NCI-H345 treated with DMSO at 0.1 percent for 48 hours (cell line): ENCODE data around the gene MKRN2.
A peak's percentile ranks its signal among the peaks of the same experiment; 100 is the strongest.
"Not testable (repeated sequence)": the region's sequence is repeated elsewhere in the genome, so short reads cannot be mapped to it uniquely, and the experiment has no call there.

Source experiments
- DNase-seq: peaks from one replicate; lab custom pipeline; 2025; ENCODE audit not compliant: unreplicated experiment; lab: John Stamatoyannopoulos, UW

MKRN2 gene

DNA sequence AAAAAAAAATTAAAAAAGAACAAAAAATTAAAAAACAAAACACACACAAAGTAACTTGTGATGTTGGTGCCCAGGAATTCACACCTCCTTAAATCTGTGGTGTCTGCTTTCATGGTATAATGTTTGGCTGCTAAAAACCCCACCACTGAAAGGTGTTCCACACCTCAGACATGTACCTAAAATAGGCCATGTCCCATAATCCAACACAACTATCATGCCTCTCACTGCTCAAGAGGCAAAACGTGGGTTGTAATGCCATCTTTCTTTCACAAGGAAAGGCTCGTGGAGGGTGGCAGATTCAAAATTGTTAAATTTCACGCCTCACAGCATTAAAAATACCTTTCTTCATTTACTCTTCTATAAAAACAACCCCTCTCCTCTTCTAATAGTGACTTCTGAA lies 29.5 kb downstream of the MKRN2 start:
- no peak for DNase-seq

DNA sequence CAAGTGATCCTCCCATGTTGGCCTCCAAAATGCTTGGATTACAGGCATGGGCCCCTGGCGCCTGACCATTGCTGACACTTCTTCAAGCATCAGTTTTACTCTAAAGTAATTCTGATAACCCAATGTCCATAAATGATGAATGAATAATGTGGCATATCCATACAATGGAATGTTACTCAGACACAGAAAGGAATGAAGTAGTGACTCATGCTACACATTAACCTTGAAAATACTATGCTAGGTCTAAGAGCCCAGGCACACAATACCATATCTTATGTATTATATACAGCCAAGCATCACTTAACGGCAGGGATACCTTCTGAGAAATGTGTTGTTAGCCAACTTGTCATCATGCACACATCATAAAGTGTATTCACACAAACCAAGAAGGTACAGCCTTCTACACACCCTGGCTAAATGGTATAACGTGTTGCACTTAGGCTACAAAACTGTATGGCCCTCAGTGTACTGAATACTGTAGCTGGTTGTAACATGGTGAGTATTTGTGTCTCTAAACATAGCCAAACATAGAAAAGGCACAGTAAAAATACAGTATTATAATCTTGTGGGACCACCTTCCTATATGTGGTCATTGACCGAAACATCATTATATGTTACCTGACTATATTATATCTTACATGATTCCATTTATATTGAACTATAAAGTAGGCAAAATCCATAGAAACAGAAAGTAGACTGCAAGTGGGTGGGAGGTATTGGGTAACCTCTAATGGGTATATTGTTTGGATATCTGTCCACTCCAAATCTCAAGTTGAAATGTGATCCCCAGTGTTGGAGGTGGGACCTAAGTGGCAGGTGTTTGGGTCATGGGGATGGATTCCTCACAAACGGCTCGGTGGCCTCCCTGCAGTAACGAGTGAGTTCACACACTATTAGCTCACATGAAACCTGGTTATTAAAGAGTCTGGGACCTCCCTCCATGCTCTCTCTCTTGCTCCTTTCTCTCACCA lies 31.4 kb downstream of the MKRN2 start:
- peak; percentile 37 for DNase-seq

DNA sequence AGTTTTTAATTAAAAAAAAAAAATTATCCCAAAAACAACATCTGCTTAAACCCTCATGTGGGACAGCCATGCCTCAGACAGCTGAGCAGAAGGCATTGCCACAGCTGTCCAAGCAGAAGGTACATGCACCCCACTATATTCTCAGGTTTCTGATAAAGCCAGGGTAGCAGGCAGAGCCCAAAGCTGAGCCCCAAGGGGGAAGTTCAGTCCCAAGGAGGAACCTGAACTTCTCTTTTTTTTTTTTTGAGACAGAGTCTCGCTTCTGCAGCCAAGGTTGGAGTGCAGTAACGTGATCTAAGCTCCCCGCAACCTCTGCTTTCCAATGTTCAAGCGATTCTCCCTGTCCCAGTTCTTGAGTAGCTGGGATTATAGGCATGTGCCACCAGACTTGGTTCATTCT lies 33.2 kb downstream of the MKRN2 start:
- DNase-seq, result no peak

DNA sequence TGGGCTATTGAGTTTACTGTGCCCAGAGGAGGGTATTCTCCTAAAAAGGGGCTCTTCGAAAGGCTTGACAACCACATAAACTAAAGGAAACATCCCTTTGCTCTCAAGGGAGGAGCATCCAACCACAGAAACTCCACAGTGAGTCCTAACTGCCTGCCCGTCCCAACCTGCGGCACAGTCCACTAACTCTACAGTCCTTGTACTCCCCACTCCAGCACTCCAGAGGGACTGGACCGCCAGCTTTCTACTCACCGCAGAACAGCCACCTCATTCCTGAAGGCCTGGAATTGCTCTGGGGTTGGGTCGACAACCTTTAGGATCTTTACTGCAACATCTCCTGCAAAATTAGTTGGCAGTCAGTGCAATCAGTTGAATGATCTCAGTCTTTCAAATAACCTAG lies 34.6 kb downstream of the MKRN2 start:
- no peak for DNase-seq

DNA sequence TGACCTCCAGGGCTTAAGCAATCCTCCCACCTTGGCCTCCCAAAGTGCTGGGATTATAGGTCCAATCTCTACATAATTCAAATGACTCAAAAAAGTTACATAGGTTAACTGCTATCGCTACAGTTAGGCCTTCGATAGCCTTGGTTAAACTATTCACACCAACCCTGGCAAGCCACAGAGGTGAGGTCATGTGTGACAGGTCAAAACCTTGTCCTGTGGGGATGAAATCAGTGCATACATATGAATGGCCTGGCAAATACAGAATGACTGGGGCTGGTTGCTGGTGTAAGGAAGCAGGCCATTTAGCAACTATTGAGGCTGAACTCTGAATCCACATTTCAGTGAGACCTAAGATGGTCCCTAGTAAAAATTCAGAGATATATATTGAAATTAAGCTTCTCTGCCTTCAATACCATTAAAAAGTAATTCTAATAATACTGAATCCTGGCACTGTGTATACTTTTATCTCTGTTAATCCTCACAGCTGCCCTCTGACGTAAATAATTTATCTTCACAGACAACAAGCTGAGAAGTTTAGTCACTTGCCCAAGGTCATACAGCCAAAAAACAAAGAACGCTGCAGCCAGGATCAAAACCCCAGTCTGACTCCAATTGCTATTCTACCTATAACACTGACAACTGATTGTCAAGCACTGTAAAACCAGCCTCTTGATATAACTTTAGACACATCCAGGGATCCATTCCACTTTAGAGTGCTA lies 35.3 kb downstream of the MKRN2 start:
- DNase-seq, result no peak

DNA sequence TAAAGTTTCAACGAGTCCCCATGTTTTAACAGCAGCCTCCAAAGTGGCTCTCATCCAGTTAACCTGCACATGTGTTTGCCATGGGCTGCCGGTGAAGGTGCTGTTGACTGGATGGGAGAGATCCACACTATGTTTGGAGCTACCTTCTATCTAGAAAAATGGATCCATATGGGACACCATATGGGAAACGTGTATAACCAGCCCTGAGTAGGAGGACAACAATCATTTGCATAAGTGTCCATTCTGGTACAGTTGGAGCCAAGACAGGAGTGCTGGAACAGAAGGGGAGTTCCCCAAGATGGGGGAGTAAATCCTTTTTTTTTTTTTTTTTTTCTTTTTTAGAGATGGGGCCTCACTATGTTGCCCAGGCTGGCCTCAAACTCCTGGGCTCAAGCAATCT lies 36.6 kb downstream of the MKRN2 start:
- no peak for DNase-seq

DNA sequence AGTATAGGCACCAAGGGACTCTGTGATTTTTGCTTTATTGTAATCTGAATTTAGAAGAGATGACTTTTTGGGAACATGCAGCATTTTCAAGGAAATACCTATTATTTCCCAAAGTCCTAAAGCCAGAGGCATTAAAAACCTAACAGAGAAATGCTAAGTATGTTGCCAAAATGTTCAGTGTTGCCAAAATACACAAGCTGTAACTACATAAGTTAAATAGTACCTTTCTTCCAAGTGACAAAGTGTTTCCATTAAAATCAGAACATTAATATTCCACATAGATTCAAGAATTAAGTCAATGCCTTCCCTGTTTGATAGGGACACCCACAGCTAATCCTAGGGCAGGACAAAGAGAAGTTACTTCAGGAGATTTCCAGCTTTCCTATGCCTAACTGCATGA lies 42.0 kb downstream of the MKRN2 start:
- DNase-seq, result no peak

DNA sequence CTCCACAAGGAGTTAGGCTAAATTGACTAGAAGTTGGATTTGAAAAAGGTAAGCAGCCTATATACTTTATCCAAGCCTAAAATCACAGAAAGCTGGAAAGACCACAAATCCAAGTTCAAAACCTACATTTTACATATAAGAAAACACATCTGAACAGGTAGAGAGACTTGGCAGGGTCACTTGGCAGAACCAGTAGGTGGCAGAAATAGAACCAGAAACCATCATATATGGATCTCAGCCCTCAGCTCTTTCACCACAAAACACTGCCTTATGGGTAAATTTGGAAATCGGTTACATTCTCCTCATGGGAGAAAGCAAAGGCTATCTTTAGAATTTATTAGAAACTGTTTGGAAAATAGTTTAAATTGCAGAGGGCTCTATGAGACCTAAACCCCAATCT lies 44.2 kb downstream of the MKRN2 start:
- no peak for DNase-seq

DNA sequence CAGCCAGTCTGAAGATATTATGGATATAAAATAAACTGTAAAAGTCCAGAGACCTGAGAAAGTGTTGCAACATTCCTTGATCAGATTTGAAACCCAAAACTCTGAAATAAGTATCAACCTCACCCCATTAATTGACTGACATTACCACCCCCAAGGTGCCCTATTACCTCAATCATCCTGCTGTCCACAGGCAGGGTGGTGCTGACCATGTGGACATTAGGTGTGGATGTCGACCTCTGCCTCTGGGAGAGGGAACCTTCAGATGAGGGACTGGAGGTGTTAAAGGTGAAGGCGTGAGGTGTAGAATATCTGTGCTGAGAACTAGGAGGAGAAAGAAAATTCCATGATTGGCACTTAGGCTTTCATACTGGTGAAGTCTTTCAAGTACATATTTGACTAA lies 47.1 kb downstream of the MKRN2 start:
- DNase-seq, result no peak

DNA sequence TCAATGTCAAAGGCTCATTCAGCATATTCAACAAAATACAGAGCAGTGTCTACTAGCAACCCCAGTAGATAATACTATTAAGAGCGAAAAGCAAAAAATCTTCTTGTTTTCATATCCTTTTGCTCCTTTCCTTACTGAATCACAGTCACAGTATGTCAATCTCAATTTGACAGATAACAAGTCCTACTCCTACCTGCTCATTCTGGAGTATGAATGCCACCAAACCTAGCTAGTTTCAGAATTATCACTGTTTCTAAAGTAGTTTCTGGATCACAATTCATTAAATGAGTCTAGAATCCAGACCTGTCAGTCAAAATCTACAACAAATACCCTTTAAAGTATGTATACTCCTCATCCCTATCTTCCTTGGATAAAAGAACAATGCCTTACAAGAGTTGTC lies 51.5 kb downstream of the MKRN2 start:
- no peak for DNase-seq

DNA sequence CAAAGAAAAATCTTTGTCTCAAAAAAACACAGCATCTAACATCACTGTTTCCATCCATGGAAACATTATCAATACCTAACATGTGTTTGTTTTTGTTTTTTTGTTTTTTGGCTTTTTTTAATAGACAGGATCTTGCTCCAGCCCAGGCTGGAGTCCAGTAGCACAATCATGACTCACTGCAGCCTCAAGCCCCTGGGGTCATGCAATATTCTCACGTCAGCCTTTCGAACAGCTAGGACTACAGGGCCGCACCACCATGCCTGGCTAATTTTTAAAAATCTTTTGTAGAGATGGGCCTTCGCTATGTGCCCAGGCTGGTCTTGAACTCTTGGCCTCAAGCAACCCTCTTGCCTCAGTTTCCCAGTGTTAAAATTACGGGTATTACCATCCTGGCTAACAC lies 54.2 kb downstream of the MKRN2 start:
- DNase-seq, result no peak

DNA sequence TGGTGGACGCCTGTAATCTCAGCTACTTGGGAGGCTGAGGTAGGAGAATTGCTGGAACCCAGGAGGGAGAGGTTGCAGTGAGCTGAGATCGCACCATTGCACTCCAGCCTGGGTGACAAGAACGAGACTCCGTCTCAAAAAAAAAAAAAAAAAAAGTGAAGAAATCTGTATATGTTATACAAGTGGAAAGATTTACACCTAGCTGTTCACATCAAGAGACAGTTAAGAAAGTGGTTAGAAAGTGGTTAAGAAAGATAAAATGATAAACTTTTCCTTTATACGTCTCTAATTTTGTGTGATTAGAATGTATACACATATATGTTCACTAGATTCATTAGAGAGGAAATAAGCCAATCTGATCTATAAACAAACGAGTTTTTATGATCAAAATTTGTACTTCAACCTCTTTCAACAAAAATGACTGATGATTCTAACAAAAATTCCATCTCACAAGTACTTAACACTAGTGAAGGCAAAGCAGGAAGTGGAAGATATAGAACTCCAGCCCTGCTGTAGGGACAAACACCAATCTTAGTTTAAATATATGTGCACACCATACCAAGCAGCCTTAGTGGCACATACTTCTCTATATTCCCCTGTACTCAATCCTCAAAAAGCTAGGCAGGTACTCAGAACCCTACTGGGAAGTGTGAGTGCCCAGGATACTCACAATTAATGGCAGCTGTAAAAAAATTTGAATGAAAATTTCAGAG lies 55.8 kb downstream of the MKRN2 start:
- no peak for DNase-seq

DNA sequence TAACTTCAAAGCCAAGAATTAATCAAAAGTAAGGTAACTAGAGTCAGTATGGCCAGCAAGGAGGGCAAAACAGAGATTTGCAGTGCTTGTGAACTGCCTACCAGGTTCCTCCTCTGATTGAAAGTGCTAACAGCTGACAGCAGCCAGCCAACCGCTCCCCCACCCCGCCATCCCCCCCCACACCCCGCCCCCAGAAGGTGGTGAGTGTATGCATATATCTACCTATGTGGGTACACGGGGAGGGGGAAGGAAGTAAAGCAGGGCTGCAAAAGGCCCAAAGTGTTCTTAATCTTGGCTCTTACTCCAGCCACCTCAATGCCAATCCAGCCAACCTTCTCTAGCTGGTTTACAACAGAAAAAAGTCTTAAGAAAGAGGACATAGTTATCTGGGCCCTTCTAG lies 56.4 kb downstream of the MKRN2 start:
- DNase-seq, result no peak

DNA sequence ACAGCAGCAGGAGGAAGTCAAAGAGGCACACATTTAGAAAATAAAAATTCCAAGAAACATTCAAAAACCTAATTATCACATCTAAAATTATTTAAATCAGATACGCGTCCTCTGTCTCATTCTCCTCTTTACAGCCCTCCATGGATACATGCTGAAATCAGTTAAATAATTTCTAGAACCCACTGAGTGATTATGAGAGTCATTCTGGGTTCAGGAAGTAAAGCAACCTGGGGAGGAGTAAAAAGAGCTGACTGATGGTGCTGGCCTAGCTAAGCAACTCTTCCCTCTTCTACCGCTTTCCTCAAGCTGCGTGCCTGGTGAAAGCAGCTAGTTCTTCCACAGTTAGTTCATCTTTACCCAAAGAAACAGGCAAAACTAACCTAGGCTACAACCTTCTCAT lies 58.4 kb downstream of the MKRN2 start:
- DNase-seq, result no peak

DNA sequence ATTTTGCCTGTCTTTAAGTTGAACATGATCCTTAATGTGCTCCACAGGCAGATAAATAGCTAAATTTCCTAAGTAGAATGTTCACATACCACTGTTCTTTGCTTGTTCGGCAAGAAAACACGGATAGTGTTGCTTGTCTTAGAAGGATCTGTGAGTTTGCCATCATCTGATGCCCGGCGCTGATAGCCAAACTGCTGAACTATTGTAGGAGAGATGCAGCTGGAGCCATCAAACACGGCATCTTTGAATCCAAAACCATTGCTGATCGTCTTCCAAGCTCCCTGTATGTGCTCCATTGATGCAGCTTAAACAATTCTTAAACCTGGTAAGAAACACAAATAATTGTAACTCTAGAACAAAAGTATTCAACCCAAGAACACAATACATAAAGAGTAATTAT lies 61.5 kb downstream of the MKRN2 start:
- DNase-seq, result no peak

DNA sequence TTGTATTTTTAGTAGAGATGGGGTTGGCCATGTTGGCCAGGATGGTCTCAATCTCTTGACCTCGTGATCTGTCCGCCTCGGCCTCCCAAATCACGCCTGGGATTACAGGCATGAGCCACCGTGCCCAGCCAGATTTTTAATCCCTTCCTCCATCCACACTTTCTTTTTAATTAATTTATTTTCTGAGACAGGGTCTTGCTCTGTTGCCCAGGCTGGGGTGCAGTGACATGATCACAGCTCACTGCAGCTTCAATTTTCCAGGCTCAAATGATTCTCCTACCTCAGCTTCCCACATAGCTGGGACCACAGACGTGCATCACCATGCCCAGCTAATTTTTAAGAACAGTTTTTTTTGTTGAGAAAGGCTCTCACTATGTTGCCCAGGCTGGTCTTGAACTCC lies 63.4 kb downstream of the MKRN2 start:
- DNase-seq, result no peak

DNA sequence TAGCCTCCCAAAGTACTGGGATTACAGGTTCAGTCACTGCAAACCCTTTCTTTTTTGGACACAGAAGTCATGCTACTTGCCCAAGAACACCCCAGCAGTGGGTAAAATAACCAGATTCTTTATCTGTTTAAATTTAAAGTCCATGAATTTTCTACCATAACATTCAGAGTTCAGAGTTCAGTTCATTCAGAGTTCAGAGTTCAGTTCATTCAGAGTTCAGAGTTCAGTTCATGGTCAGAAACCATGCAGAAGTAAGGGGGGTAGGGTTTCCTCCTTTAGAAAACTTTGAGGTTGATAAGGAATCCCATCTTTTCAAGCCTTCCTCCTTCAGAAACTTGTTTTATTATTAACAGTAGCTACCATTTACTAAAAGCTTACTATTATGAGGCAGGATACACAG lies 63.8 kb downstream of the MKRN2 start:
- no peak for DNase-seq

DNA sequence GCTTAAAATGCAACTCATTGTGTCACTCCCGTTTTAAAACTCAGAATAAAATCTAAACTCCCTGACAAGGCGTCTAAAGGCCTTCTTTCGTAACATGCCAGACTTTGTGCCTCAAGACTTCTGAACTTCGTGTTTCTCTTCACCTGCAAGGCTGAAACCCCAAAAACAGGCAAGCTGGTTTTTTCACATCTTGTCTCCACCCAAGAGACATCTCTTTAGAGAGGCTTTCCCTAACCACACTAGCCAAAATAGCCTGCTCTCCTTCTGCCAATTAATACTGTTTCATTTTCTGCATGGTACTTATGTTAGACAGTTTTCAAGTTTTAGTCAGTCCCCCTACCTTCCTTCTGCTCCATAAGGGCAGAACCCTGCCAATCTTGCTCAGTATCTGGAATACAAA lies 65.4 kb downstream of the MKRN2 start:
- DNase-seq, result no peak

DNA sequence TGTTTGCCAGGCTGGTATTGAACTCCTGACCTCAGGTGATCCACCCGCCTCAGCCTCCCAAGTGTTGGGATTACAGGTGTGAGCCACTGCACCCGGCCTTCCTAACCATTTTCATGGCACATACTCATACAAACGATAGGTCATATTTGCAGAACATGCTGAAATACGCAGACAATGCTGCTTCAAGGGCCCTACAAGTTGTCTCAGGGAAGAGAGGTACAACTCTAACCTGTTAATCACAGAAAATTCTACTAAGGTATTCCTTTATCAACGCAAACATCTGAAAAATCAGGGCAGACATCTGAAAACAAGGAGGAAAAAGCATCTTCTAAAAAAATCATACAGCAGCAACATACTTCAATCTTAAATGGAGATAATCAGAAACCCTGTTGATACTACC lies 67.2 kb downstream of the MKRN2 start:
- no peak for DNase-seq

DNA sequence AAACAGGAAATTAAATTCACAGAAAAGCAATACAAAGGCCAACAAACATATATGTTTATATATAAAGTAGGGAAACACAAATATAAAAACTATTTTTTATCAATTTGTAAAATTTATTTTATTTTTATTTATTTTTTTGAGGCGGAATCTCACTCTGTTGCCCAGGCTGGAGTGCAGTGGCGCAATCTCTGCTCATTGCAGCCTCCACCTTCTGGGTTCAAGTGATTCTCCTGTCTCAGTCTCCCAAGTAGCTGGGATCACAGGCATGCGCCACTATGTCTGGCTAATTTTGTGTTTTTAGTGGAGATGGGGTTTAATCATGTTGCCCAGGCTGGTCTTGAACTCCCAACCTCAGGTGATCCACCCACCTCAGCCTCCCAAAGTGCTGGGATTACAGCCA lies 68.1 kb downstream of the MKRN2 start:
- not testable (repeated sequence) for DNase-seq

DNA sequence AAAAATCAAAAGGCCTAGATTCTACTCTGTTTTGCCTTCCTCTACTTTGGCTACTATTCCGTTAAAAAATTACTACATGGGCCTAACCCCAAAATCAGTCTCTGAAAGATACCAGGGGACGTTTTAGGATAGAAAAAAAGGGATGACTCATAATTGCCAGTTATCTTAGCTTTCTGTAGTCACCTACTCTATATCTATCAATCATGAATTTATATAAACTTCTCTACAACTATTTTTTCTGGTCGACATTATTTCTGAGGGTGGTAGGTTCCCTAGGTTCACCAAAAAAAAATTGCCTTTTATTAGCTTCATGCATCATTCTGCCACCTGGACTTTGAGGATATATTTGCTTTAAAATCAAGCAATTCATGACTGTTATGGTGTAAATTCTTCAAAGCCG lies 70.5 kb downstream of the MKRN2 start:
- no peak for DNase-seq

DNA sequence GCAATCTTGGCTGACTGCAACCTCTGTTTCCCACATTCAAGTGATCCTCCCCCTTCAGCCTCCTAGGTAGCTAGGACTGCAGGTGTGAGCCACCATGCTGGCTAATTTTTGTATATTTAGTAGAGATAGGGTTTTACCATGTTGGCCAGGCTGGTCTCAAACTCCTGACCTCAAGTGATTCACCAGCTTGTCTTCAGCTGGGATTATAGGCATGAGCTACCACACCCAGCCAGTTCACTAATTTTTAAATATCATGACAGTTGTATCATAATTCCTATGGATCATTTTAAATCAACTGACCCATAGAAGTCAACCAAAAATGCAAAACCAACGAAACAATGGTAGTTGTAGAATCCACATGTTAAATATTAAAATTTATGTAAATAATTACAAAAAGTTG lies 71.9 kb downstream of the MKRN2 start:
- DNase-seq, result no peak
